PC-9 (cell line): ENCODE data around the gene KLHL42.

Experiments used
- EZH2 ChIP-seq: fragments of 200-600 bp; sonication (generic); IDR thresholded peaks from 2 replicates; pipeline ENCODE4 v1.8.0; 2017; ENCODE audit warnings: antibody characterized with exemption, low read depth
- TF ChIP-seq, protein P1 (sequence below): fragments of 200-600 bp; sonication (generic); conservative IDR thresholded peaks from 2 replicates; pipeline ENCODE4 v1.6.1; 2017; ENCODE audit warnings: mixed run types, antibody characterized with exemption, mild to moderate bottlenecking, moderate library complexity

GRCh38 chr12:27823038-27823437, 43.0 kb downstream of the KLHL42 start:
- TF ChIP-seq, protein P1, sequence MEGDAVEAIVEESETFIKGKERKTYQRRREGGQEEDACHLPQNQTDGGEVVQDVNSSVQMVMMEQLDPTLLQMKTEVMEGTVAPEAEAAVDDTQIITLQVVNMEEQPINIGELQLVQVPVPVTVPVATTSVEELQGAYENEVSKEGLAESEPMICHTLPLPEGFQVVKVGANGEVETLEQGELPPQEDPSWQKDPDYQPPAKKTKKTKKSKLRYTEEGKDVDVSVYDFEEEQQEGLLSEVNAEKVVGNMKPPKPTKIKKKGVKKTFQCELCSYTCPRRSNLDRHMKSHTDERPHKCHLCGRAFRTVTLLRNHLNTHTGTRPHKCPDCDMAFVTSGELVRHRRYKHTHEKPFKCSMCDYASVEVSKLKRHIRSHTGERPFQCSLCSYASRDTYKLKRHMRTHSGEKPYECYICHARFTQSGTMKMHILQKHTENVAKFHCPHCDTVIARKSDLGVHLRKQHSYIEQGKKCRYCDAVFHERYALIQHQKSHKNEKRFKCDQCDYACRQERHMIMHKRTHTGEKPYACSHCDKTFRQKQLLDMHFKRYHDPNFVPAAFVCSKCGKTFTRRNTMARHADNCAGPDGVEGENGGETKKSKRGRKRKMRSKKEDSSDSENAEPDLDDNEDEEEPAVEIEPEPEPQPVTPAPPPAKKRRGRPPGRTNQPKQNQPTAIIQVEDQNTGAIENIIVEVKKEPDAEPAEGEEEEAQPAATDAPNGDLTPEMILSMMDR: no peak
- no peak for TF ChIP-seq EZH2
